Effector memory CD4-positive, alpha-beta T cell (primary cell): Measurements from ENCODE around the gene ASNS.
A peak's percentile ranks its signal among the peaks of the same experiment; 100 is the strongest.

ENCODE experiments used
- DNase-seq, 3 donors: peaks; one replicate each; pipeline ENCODE4 v3.0.0-alpha.2; 2020
- H3K27ac ChIP-seq: 2 replicates; pipeline ENCODE4 v1.7.0; 2013; ENCODE audit warnings: mild to moderate bottlenecking, low read length, moderate library complexity; ENCODE audit not compliant: insufficient read depth, poor library complexity, severe bottlenecking
- H3K27me3 ChIP-seq: replicated peaks from 2 replicates; pipeline ENCODE4 v1.7.0; 2013; ENCODE audit warnings: mild to moderate bottlenecking, low read length; ENCODE audit not compliant: insufficient read depth, control insufficient read depth, poor library complexity, severe bottlenecking
- H3K36me3 ChIP-seq: 2 replicates; pipeline ENCODE4 v1.7.0; 2013; ENCODE audit warnings: mild to moderate bottlenecking, low read length, moderate library complexity; ENCODE audit not compliant: control insufficient read depth, insufficient read depth
- H3K4me1 ChIP-seq: 2 replicates; pipeline ENCODE4 v1.7.0; 2013; ENCODE audit warnings: low read length, mild to moderate bottlenecking; ENCODE audit not compliant: control insufficient read depth, insufficient read depth, poor library complexity, severe bottlenecking
- H3K4me3 ChIP-seq: 2 replicates; pipeline ENCODE4 v1.7.0; 2013; ENCODE audit warnings: low read length, low read depth, mild to moderate bottlenecking; ENCODE audit not compliant: insufficient read depth, poor library complexity, severe bottlenecking
- H3K9me3 ChIP-seq: 2 replicates; pipeline ENCODE4 v1.7.0; 2013; ENCODE audit warnings: mild to moderate bottlenecking, low read length, moderate library complexity; ENCODE audit not compliant: control insufficient read depth

The ASNS gene

GRCh38 chr7:97845622-97846203, 26.5 kb downstream of the ASNS start:
- H3K9me3 ChIP-seq = no peaks in the 10 kb centered on the region

GRCh38 chr7:97844036-97844435, 28.2 kb downstream of the ASNS start:
- H3K36me3 ChIP-seq = no peaks in the 10 kb centered on the region
- H3K4me1 ChIP-seq = no peaks in the 10 kb centered on the region
- no peak overlapping the region for H3K27ac ChIP-seq
- H3K4me3 ChIP-seq = no peak overlapping the region
- H3K27me3 ChIP-seq = no peaks in the 10 kb centered on the region
- H3K9me3 ChIP-seq = no peaks in the 10 kb centered on the region
- DNase-seq = no peak

More at GRCh38 chr7:97845622-97846203, 26.5 kb downstream of the ASNS start:
- Histone ChIP-seq H3K36me3 (no peaks in the 10 kb centered on the region), H3K4me3 (no peak overlapping the region), H3K27ac (no peak overlapping the region), H3K27me3 (no peaks in the 10 kb centered on the region), H3K4me1 (no peaks in the 10 kb centered on the region)
- no peak for DNase-seq

- no peak for DNase-seq
- H3K27ac ChIP-seq = no peak overlapping the region
- H3K36me3 ChIP-seq = no peaks in the 10 kb centered on the region
- no peak overlapping the region for H3K4me3 ChIP-seq
- no peaks in the 10 kb centered on the region for H3K9me3 ChIP-seq
- no peaks in the 10 kb centered on the region for H3K4me1 ChIP-seq
- no peaks in the 10 kb centered on the region for H3K27me3 ChIP-seq
These were observed 29.3 kb downstream of the ASNS start for GRCh38 chr7:97842772-97843345.

- no peak for DNase-seq
- Histone ChIP-seq H3K9me3 (no peaks in the 10 kb centered on the region), H3K27me3 (no peaks in the 10 kb centered on the region), H3K4me3 (no peak overlapping the region), H3K4me1 (no peaks in the 10 kb centered on the region), H3K27ac (no peak overlapping the region), H3K36me3 (no peaks in the 10 kb centered on the region)
These were observed 30.2 kb downstream of the ASNS start for GRCh38 chr7:97842006-97842405.

GRCh38 chr7:97835296-97836138, 36.7 kb downstream of the ASNS start:
- no peaks in the 10 kb centered on the region for H3K4me1 ChIP-seq
- no peaks in the 10 kb centered on the region for H3K9me3 ChIP-seq
- no peaks in the 10 kb centered on the region for H3K36me3 ChIP-seq
- DNase-seq = peak in 2 of 3 donors; percentile 8 to 49
- no peaks in the 10 kb centered on the region for H3K27me3 ChIP-seq
- H3K27ac ChIP-seq = no peak overlapping the region
- no peak overlapping the region for H3K4me3 ChIP-seq

GRCh38 chr7:97819161-97819560, 53.0 kb downstream of the ASNS start:
- no peaks in the 10 kb centered on the region for H3K4me1 ChIP-seq
- no peak overlapping the region for H3K4me3 ChIP-seq
- H3K27ac ChIP-seq = no peak overlapping the region
- DNase-seq = no peak
- H3K9me3 ChIP-seq = no peaks in the 10 kb centered on the region
- no peaks in the 10 kb centered on the region for H3K36me3 ChIP-seq
- no peaks in the 10 kb centered on the region for H3K27me3 ChIP-seq

- DNase-seq = no peak
- Histone ChIP-seq H3K9me3 (no peaks in the 10 kb centered on the region), H3K36me3 (no peaks in the 10 kb centered on the region), H3K4me3 (no peak overlapping the region), H3K27me3 (no peaks in the 10 kb centered on the region), H3K27ac (no peak overlapping the region), H3K4me1 (no peaks in the 10 kb centered on the region)
These were observed 54.0 kb downstream of the ASNS start for GRCh38 chr7:97818066-97818663.
